PC-9 (cell line): Measurements from ENCODE around the gene ZNFX1. TPM values are rescaled to one million over a fixed set of nuclear protein-coding genes. Genes with fewer than 3 reads are reported as not detected.

Source experiments
- BruUV-seq: library from RNA; stranded (reverse); fragments of 400-500 nt; replicated peaks from 2 replicates; lab custom pipeline; 2021; lab: Mats Ljungman, UMichigan
- CTCF ChIA-PET: fragments of 300-600 bp; sonication (Branson Sonifier 250); formaldehyde crosslinking; loops from one replicate; lab custom pipeline; 2022; ENCODE audit warnings: antibody characterized with exemption; lab: Charles Lee
- POLR2A ChIA-PET: fragments of 300-600 bp; sonication (Branson Sonifier 250); formaldehyde crosslinking; loops from one replicate; lab custom pipeline; 2022; ENCODE audit warnings: antibody characterized with exemption; ENCODE audit not compliant: unreplicated experiment; lab: Charles Lee
- DNase-seq, 2 experiments: peaks; one replicate each; pipeline versions ENCODE4 v3.0.0 to v3.0.0-alpha.2; 2015 to 2022; ENCODE audit warnings: mixed read lengths in 1 of 2
- H2AFZ ChIP-seq: fragments of 200-600 bp; sonication (generic); 2 replicates; pipeline ENCODE4 v1.8.1; 2017; ENCODE audit warnings: antibody characterized with exemption
- H3F3A ChIP-seq: fragments of 200-600 bp; sonication (generic); 2 replicates; pipeline ENCODE4 v1.8.1; 2017; ENCODE audit warnings: antibody characterized with exemption, mild to moderate bottlenecking, low read depth; ENCODE audit not compliant: insufficient read depth
- H3K27ac ChIP-seq: fragments of 200-600 bp; sonication (generic); 2 replicates; pipeline ENCODE4 v1.6.1; 2016; ENCODE audit warnings: mixed run types
- H3K27me3 ChIP-seq: fragments of 200-600 bp; sonication (generic); 2 replicates; pipeline ENCODE4 v1.6.1; 2016; ENCODE audit warnings: low read depth, mixed run types; ENCODE audit not compliant: insufficient read depth
- H3K36me3 ChIP-seq: fragments of 200-600 bp; sonication (generic); 2 replicates; pipeline ENCODE4 v1.6.1; 2016; ENCODE audit warnings: low read depth, mixed run types
- H3K4me1 ChIP-seq: fragments of 200-600 bp; sonication (generic); replicated peaks from 2 replicates; pipeline ENCODE4 v1.6.1; 2016; ENCODE audit warnings: mixed run types; ENCODE audit not compliant: insufficient read depth
- H3K4me2 ChIP-seq: fragments of 200-600 bp; sonication (generic); 2 replicates; pipeline ENCODE4 v1.6.1; 2017; ENCODE audit warnings: mixed run types
- H3K4me3 ChIP-seq: fragments of 200-600 bp; sonication (generic); 2 replicates; pipeline ENCODE4 v1.6.1; 2016; ENCODE audit warnings: mixed run types
- H3K79me2 ChIP-seq: fragments of 200-600 bp; sonication (generic); 2 replicates; pipeline ENCODE4 v1.6.1; 2017; ENCODE audit warnings: low read depth, mixed run types
- H3K9me2 ChIP-seq: fragments of 200-600 bp; sonication (generic); 2 replicates; pipeline ENCODE4 v1.8.1; 2017; ENCODE audit warnings: mild to moderate bottlenecking; ENCODE audit not compliant: insufficient read depth
- H3K9me3 ChIP-seq: fragments of 200-600 bp; sonication (generic); 2 replicates; pipeline ENCODE4 v1.8.1; 2016; ENCODE audit warnings: low read depth; ENCODE audit not compliant: insufficient read depth
- H4K20me1 ChIP-seq: fragments of 200-600 bp; sonication (generic); 2 replicates; pipeline ENCODE4 v1.8.1; 2017; ENCODE audit not compliant: insufficient read depth
- EZH2 ChIP-seq: fragments of 200-600 bp; sonication (generic); IDR thresholded peaks from 2 replicates; pipeline ENCODE4 v1.8.0; 2017; ENCODE audit warnings: antibody characterized with exemption, low read depth
- intact Hi-C: fragments of 100-400 bp; cut with micrococcal nuclease; formaldehyde crosslinking; loops from one replicate; pipeline ENCODE4 v1.10.0; 2022; ENCODE audit not compliant: unreplicated experiment
- total RNA-seq: library from RNA; stranded (reverse); gene quantifications from 2 replicates; pipeline ENCODE4 v1.2.3, GENCODE V29; 2021
- TF ChIP-seq, protein P1 (sequence below): fragments of 200-600 bp; sonication (generic); conservative IDR thresholded peaks from 2 replicates; pipeline ENCODE4 v1.6.1; 2017; ENCODE audit warnings: mixed run types, antibody characterized with exemption, mild to moderate bottlenecking, moderate library complexity

ZNFX1 gene
- total RNA-seq, 1 experiment from 2014 or later: 29.7 TPM

DNA sequence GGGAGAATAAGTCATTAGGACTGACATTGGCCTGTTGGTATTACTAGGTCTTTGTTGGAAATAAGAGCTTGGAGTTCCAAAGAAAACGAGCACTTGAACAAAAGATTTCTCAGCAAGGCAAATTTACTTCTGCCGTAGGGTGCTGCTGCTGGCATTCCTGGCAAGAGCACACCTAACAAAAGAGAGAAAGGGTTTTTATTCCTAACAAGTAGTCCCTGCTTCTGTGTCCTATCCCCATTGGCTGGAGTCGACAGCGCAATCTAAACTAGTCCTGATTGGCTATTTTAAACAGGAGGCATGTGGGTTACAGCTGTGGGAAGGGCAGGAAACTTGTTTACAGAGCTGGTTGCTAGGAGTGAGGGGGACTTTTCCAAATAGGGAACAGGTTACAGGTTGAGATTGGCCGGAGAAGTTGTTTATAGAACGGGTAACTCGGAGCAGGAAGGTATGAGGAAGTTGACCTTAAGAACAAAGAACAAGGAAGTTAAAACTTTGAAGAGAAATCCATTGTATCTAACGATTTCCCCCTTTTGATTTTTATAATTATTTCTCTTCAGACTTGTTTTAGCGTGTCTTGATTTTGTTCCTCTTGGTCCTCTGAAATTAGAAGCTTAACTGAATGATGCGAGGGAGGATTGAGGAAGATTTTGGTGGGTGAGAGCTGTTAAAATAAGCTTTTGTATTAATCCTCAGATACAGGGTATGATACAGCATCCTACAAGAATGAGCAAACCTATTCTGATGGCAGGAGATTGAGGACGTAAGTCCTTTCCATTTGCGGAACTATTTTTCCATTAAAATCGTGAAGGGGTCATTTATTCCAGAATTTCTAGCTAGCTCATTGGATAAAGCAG is 3.4 kb upstream of the ZNFX1 start:
- Histone ChIP-seq H4K20me1 (peaks cover 70% of the 10 kb centered on the region), H3K79me2 (peaks cover 95% of the 10 kb centered on the region), H3K4me2 (peak overlapping the region; percentile 92), H3K9me2 (no peaks in the 10 kb centered on the region), H3K9me3 (peaks cover 66% of the 10 kb centered on the region), H3K4me1 (peaks cover 70% of the 10 kb centered on the region), H3K4me3 (peak overlapping the region; percentile 98), H2AFZ (no peak overlapping the region), H3K27me3 (peaks cover 25% of the 10 kb centered on the region), H3K36me3 (peaks cover 77% of the 10 kb centered on the region), H3F3A (peaks cover 85% of the 10 kb centered on the region), H3K27ac (peak overlapping the region; percentile 91)
- ChIA-PET CTCF (no interaction called here), POLR2A (interaction anchor here (0.5 kb wide), 2 partner anchors 18 to 635 kb away, joined by 8 to 21 read pairs; no protein-coding TSS in a partner anchor)
- BruUV-seq: no TSS peak
- no peak for TF ChIP-seq EZH2
- TF ChIP-seq, protein P1, sequence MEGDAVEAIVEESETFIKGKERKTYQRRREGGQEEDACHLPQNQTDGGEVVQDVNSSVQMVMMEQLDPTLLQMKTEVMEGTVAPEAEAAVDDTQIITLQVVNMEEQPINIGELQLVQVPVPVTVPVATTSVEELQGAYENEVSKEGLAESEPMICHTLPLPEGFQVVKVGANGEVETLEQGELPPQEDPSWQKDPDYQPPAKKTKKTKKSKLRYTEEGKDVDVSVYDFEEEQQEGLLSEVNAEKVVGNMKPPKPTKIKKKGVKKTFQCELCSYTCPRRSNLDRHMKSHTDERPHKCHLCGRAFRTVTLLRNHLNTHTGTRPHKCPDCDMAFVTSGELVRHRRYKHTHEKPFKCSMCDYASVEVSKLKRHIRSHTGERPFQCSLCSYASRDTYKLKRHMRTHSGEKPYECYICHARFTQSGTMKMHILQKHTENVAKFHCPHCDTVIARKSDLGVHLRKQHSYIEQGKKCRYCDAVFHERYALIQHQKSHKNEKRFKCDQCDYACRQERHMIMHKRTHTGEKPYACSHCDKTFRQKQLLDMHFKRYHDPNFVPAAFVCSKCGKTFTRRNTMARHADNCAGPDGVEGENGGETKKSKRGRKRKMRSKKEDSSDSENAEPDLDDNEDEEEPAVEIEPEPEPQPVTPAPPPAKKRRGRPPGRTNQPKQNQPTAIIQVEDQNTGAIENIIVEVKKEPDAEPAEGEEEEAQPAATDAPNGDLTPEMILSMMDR: no peak
- DNase-seq: peak; percentile 24 to 92
- intact Hi-C loops: no loop called here

- H3K27ac ChIP-seq: peak overlapping the region; percentile 91
- H3K4me2 ChIP-seq: peak overlapping the region; percentile 92
- H3K4me3 ChIP-seq: peak overlapping the region; percentile 98
- no peak for DNase-seq
- peaks cover 20% of the 10 kb centered on the region for H3K27me3 ChIP-seq
- peaks cover 70% of the 10 kb centered on the region for H3K4me1 ChIP-seq
- peaks cover 85% of the 10 kb centered on the region for H3F3A ChIP-seq
- CTCF ChIA-PET: interaction anchor here (0.6 kb wide), 1 partner anchor 225 kb away, joined by 3 read pairs; no protein-coding TSS in a partner anchor
- POLR2A ChIA-PET: interaction anchor here (0.8 kb wide), 1 partner anchor 873 kb away, joined by 5 read pairs; the partner anchor contains the start of gene PEDS1
- H4K20me1 ChIP-seq: peaks cover 67% of the 10 kb centered on the region
- H3K36me3 ChIP-seq: peaks cover 72% of the 10 kb centered on the region
- intact Hi-C loops: no loop called here
- no peaks in the 10 kb centered on the region for H3K9me2 ChIP-seq
- peaks cover 95% of the 10 kb centered on the region for H3K79me2 ChIP-seq
- no peak overlapping the region for H2AFZ ChIP-seq
- BruUV-seq: no TSS peak
- TF ChIP-seq, protein P1: no peak
- no peak for TF ChIP-seq EZH2
- H3K9me3 ChIP-seq: peaks cover 58% of the 10 kb centered on the region
These were observed 2.7 kb upstream of the ZNFX1 start for GRCh38 chr20:49280463-49281058.

DNA sequence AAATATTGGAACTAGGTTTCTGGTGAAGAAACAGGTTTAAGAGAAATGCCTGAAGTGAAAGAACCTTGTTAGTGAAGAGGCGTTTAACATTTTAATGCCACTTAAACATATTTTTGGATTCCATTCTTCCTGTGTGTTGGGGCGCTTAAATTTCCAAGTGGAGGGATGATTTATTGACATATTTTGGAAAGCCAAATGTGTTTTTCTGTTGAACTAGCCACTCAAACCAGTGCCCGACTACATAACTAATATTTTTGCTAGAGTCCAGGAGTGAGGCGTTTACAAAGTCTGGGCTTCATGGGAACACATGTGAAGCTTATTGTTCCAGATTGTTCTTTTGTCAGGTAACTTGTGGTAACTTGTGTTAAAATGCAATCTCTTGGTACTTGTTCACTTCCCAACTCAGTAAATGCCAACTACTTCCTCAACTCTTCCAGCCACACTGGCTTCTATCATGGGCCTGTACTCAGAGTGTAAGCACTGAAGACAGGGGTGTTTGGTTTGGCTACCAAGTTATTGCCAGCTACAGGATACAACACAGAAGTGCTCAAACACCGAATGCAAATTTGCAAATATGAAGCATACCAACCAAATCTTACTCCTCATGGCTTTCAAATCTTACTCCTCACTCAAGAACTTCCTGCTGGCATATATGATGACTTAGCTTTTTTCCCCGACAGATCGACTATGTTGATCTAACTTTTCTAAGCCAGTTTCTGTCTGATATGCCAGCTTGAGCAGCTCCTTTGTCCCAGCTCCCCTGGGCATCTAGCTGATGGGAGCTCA is 2.0 kb upstream of the ZNFX1 start:
- Histone ChIP-seq H3K4me3 (peak overlapping the region; percentile 98), H3K27ac (peak overlapping the region; percentile 91), H3K27me3 (peaks cover 20% of the 10 kb centered on the region), H3K4me1 (peaks cover 68% of the 10 kb centered on the region), H3K79me2 (peaks cover 94% of the 10 kb centered on the region), H3K9me2 (no peaks in the 10 kb centered on the region), H3F3A (peaks cover 78% of the 10 kb centered on the region), H4K20me1 (peaks cover 66% of the 10 kb centered on the region), H3K36me3 (peaks cover 70% of the 10 kb centered on the region), H3K9me3 (peaks cover 51% of the 10 kb centered on the region), H2AFZ (no peak overlapping the region), H3K4me2 (peak overlapping the region; percentile 92)
- BruUV-seq: no TSS peak
- POLR2A ChIA-PET: interaction anchor here (0.8 kb wide), 1 partner anchor 874 kb away, joined by 5 read pairs; the partner anchor contains the start of gene PEDS1
- DNase-seq: peak in 1 of 2 experiments; percentile 32
- no peak for TF ChIP-seq EZH2
- TF ChIP-seq, protein P1: no peak
- intact Hi-C loops: no loop called here
- CTCF ChIA-PET: interaction anchor here (0.6 kb wide), 1 partner anchor 224 kb away, joined by 3 read pairs; no protein-coding TSS in a partner anchor
